Measurements from ENCODE around the gene CD84. TPM values are rescaled to one million over a fixed set of nuclear protein-coding genes. Genes with fewer than 3 reads are reported as not detected.

Gene CD84
- total and polyA plus RNA-seq, 4 donors = 1.9 to 18.8 (median 10.7) TPM

- no peaks in the 10 kb centered on the region for H3K9me3 ChIP-seq (ENCODE audit: control insufficient read depth in 4 of 4, insufficient read depth in 3 of 4, low read length in 3 of 4)
- 92 to 94% methylated on average over 5 of the region's 5 CpGs for WGBS, 2 donors
- no peak overlapping the region for H3K27ac ChIP-seq (ENCODE audit: low read depth in 1 of 2, low read length in 1 of 2)
- no peaks in the 10 kb centered on the region for H3K4me1 ChIP-seq (ENCODE audit: control insufficient read depth in 5 of 5, insufficient read depth in 5 of 5, low read length in 5 of 5)
- ATAC-seq (ENCODE audit: insufficient read depth, low FRiP score) (no peak), DNase-seq (no peak)
- H3K27me3 ChIP-seq (ENCODE audit: control insufficient read depth in 3 of 3, insufficient read depth in 3 of 3, low read length in 2 of 3) = peaks cover 0 to 2% (median 0%) of the 10 kb centered on the region in 3 donors
- H3K9ac ChIP-seq (ENCODE audit: insufficient read depth in 1 of 2, low read length in 2 of 2) = no peak overlapping the region
- no peaks in the 10 kb centered on the region for H3K36me3 ChIP-seq (ENCODE audit: control insufficient read depth in 4 of 4, insufficient read depth in 4 of 4, low read length in 4 of 4)
- no peak overlapping the region for H3K4me3 ChIP-seq
- no peak for TF ChIP-seq CTCF (IDR thresholded peaks at IDR 0.05; ENCODE audit: control extremely low read depth, extremely low read depth)
Observed at GRCh38 chr1:160622501-160623226, 43.4 kb upstream of the CD84 start.

- no peaks in the 10 kb centered on the region for H3K4me1 ChIP-seq (ENCODE audit: control insufficient read depth in 5 of 5, insufficient read depth in 5 of 5, low read length in 5 of 5)
- H3K27ac ChIP-seq (ENCODE audit: low read depth in 1 of 2, low read length in 1 of 2) = peak overlapping the region in 1 of 2 donors; percentile 18
- no peaks in the 10 kb centered on the region for H3K27me3 ChIP-seq (ENCODE audit: control insufficient read depth in 3 of 3, insufficient read depth in 3 of 3, low read length in 2 of 3)
- WGBS, 2 donors = 57 to 65% methylated on average over 8 of the region's 8 CpGs
- no peak overlapping the region for H3K9ac ChIP-seq (ENCODE audit: insufficient read depth in 1 of 2, low read length in 2 of 2)
- no peaks in the 10 kb centered on the region for H3K36me3 ChIP-seq (ENCODE audit: control insufficient read depth in 4 of 4, insufficient read depth in 4 of 4, low read length in 4 of 4)
- TF ChIP-seq CTCF (IDR thresholded peaks at IDR 0.05; ENCODE audit: control extremely low read depth, extremely low read depth) = no peak
- no peak overlapping the region for H3K4me3 ChIP-seq
- no peak for DNase-seq
- no peak for ATAC-seq (ENCODE audit: insufficient read depth, low FRiP score)
- no peaks in the 10 kb centered on the region for H3K9me3 ChIP-seq (ENCODE audit: control insufficient read depth in 4 of 4, insufficient read depth in 3 of 4, low read length in 3 of 4)
Observed at GRCh38 chr1:160621633-160622413, 42.5 kb upstream of the CD84 start.

GRCh38 chr1:160620942-160621632 is 41.8 kb upstream of the CD84 start:
- no peaks in the 10 kb centered on the region for H3K9me3 ChIP-seq (ENCODE audit: control insufficient read depth in 4 of 4, insufficient read depth in 3 of 4, low read length in 3 of 4)
- ATAC-seq (ENCODE audit: insufficient read depth, low FRiP score) = no peak
- WGBS, 2 donors = 85 to 89% methylated on average over 5 of the region's 5 CpGs
- no peaks in the 10 kb centered on the region for H3K27me3 ChIP-seq (ENCODE audit: control insufficient read depth in 3 of 3, insufficient read depth in 3 of 3, low read length in 2 of 3)
- no peak overlapping the region for H3K9ac ChIP-seq (ENCODE audit: insufficient read depth in 1 of 2, low read length in 2 of 2)
- no peaks in the 10 kb centered on the region for H3K36me3 ChIP-seq (ENCODE audit: control insufficient read depth in 4 of 4, insufficient read depth in 4 of 4, low read length in 4 of 4)
- no peaks in the 10 kb centered on the region for H3K4me1 ChIP-seq (ENCODE audit: control insufficient read depth in 5 of 5, insufficient read depth in 5 of 5, low read length in 5 of 5)
- no peak for TF ChIP-seq CTCF (IDR thresholded peaks at IDR 0.05; ENCODE audit: control extremely low read depth, extremely low read depth)
- no peak overlapping the region for H3K4me3 ChIP-seq
- no peak overlapping the region for H3K27ac ChIP-seq (ENCODE audit: low read depth in 1 of 2, low read length in 1 of 2)
- DNase-seq = no peak
